Upper lobe of left lung (tissue), 4 donors: ENCODE data around the gene OXNAD1.
"Not testable (repeated sequence)": the region's sequence is repeated elsewhere in the genome, so short reads cannot be mapped to it uniquely, and the experiment has no call there.

Experiments used
- CTCF ChIP-seq, 6 experiments: fragments of 450-650 bp in 4 of 6; fragments of 200-600 bp in 2 of 6; sonication (generic) in 2 of 6; IDR thresholded peaks; one replicate each; pipeline ENCODE4 v1.5.1; 2016 to 2019; ENCODE audit warnings: antibody characterized with exemption in 6 of 6
- EP300 ChIP-seq, 4 donors: sonication (generic); formaldehyde crosslinking; IDR thresholded peaks; one replicate each; pipeline ENCODE4 v1.5.1; 2017; ENCODE audit warnings: antibody characterized with exemption in 4 of 4, control low read depth in 2 of 4
- POLR2A ChIP-seq, 4 donors: fragments of 450-650 bp; IDR thresholded peaks; one replicate each; pipeline ENCODE4 v1.5.1; 2016 to 2017; ENCODE audit warnings: antibody characterized with exemption in 4 of 4, mild to moderate bottlenecking in 2 of 4

DNA sequence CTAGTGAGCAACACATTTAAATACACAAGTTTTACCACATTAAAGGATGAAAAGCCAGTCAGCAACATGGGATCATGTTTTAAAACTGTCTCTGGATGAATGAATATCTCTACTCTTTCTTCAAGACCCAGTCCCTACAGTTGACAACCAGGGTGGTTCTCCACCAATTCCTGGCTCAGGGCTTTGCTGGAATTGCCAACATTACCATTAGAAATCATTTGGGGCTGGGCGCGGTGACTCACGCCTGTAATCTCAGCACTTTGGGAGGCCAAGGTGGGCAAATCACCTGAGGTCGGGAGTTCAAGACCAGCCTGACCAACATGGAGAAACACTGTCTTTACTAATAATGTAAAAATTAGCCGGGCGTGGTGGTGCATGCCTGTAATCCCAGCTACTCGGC lies 45.5 kb downstream of the OXNAD1 start:
- not testable (repeated sequence) for TF ChIP-seq CTCF, EP300, POLR2A (IDR thresholded peaks at IDR 0.05)
